Gastrocnemius medialis (tissue), 4 donors: ENCODE measurements around the gene ESRRB. TPM values are rescaled to one million over a fixed set of nuclear protein-coding genes. Genes with fewer than 3 reads are reported as not detected.
A peak's percentile ranks its signal among the peaks of the same experiment; 100 is the strongest.

ENCODE experiments used
- ATAC-seq, 2 donors: fragments of 150-250 bp; one replicate each; pipeline ENCODE4 v1.9.1; 2016
- DNase-seq, 2 donors: peaks; one replicate each; pipeline ENCODE4 v3.0.0-alpha.2; 2019
- H3K27ac ChIP-seq, 4 donors: fragments of 200-600 bp; sonication (generic); 1 replicate in 1 of 4; 2 replicates in 3 of 4; pipeline ENCODE4 v1.5.1; 2016 to 2018; ENCODE audit warnings: mild to moderate bottlenecking in 2 of 4, moderate library complexity in 1 of 4
- H3K27me3 ChIP-seq, 3 donors: fragments of 200-600 bp; sonication (generic) in 2 of 3; 1 replicate in 1 of 3; 2 replicates in 2 of 3; pipeline versions ENCODE4 v1.5.1 to v1.6.0; 2016 to 2019; ENCODE audit warnings: mild to moderate bottlenecking in 1 of 3, moderate library complexity in 1 of 3
- H3K36me3 ChIP-seq, 2 donors: fragments of 200-600 bp; sonication (generic) in 1 of 2; one replicate each; pipeline ENCODE4 v1.5.1; 2017 to 2018
- H3K4me1 ChIP-seq, 2 donors: fragments of 200-600 bp; sonication (generic) in 1 of 2; one replicate each; pipeline ENCODE4 v1.5.1; 2016 to 2017; ENCODE audit warnings: mild to moderate bottlenecking in 2 of 2
- H3K4me3 ChIP-seq, 4 donors: fragments of 200-600 bp; sonication (generic) in 3 of 4; 1 replicate in 1 of 4; 2 replicates in 3 of 4; pipeline ENCODE4 v1.5.1; 2016 to 2019; ENCODE audit warnings: mild to moderate bottlenecking in 2 of 4
- H3K9me3 ChIP-seq, 3 donors: fragments of 200-600 bp; sonication (generic) in 2 of 3; 1 replicate in 1 of 3; 2 replicates in 2 of 3; pipeline ENCODE4 v1.5.1; 2016 to 2019
- POLR2A ChIP-seq, 2 donors: fragments of 450-650 bp; IDR thresholded peaks; one replicate each; pipeline ENCODE4 v1.6.1; 2017; ENCODE audit warnings: antibody characterized with exemption in 2 of 2, mild to moderate bottlenecking in 2 of 2, moderate library complexity in 2 of 2
- in situ Hi-C, 4 donors: fragments of 200-750 bp; cut with MboI; loops; one replicate each; pipeline versions ENCODE4 v1.15.0 to v1.8.0; 2017; ENCODE audit warnings: low sequenced_read_pairs in 4 of 4
- intact Hi-C: fragments of 100-400 bp; cut with DNase I; formaldehyde crosslinking; loops from one replicate; pipeline ENCODE4 v1.15.1; 2023; ENCODE audit warnings: low total_unique reads
- total RNA-seq, 4 donors: library from RNA; depleted of rRNA; stranded (reverse); fragments of >200 nt; gene quantifications; one replicate each; pipeline versions ENCODE4 v1.1.0 to v1.2.3, GENCODE V29; 2016
- TF ChIP-seq, protein P1 (sequence below), 5 experiments: fragments of 450-650 bp in 3 of 5; fragments of 200-600 bp in 2 of 5; sonication (generic) in 2 of 5; IDR thresholded peaks in 4 of 5; conservative IDR thresholded peaks in 1 of 5; 1 replicate in 4 of 5; 2 replicates in 1 of 5; pipeline ENCODE4 v1.5.1; 2016 to 2019; ENCODE audit warnings: antibody characterized with exemption in 5 of 5, mild to moderate bottlenecking in 3 of 5, moderate library complexity in 3 of 5

ESRRB gene
- total RNA-seq, 4 donors from 2014 or later: 1.1 to 9.4 (median 5.3) TPM

DNA sequence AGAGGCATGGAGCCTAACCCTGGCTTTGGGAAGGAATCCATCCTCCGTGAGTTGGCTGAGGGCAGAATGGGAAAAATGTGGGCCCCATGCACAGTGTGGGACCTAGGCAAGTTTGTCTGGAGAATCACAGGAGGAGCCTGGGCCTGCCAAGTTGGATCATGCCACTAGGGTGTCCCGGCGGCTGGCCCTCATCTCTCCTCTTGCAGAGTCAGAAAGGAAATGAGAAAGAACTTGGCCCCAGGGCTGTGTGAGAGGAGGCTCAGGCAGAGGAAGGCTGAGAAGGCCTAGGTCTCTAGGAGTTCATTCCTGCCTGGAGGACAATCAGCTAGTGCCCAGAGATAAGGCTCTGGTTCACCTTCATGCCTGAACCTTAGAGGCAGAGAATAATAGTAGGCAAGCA lies 2.5 kb upstream of the ESRRB start:
- H3K27ac ChIP-seq: no peak overlapping the region
- H3K4me1 ChIP-seq: peaks cover 0 to 9% of the 10 kb centered on the region in 2 donors
- no peaks in the 10 kb centered on the region for H3K9me3 ChIP-seq
- DNase-seq (no peak), ATAC-seq (no peak)
- in situ Hi-C loops (no loop called here), intact Hi-C loops (no loop called here)
- TF ChIP-seq, protein P1, sequence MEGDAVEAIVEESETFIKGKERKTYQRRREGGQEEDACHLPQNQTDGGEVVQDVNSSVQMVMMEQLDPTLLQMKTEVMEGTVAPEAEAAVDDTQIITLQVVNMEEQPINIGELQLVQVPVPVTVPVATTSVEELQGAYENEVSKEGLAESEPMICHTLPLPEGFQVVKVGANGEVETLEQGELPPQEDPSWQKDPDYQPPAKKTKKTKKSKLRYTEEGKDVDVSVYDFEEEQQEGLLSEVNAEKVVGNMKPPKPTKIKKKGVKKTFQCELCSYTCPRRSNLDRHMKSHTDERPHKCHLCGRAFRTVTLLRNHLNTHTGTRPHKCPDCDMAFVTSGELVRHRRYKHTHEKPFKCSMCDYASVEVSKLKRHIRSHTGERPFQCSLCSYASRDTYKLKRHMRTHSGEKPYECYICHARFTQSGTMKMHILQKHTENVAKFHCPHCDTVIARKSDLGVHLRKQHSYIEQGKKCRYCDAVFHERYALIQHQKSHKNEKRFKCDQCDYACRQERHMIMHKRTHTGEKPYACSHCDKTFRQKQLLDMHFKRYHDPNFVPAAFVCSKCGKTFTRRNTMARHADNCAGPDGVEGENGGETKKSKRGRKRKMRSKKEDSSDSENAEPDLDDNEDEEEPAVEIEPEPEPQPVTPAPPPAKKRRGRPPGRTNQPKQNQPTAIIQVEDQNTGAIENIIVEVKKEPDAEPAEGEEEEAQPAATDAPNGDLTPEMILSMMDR (IDR thresholded peaks at IDR 0.05 in 4 of 5, conservative IDR thresholded peaks at IDR 0.05 in 1 of 5): no peak
- TF ChIP-seq POLR2A (IDR thresholded peaks at IDR 0.05): no peak
- peaks cover 8 to 31% (median 17%) of the 10 kb centered on the region in 3 donors for H3K27me3 ChIP-seq
- H3K36me3 ChIP-seq: no peaks in the 10 kb centered on the region
- no peak overlapping the region for H3K4me3 ChIP-seq

DNA sequence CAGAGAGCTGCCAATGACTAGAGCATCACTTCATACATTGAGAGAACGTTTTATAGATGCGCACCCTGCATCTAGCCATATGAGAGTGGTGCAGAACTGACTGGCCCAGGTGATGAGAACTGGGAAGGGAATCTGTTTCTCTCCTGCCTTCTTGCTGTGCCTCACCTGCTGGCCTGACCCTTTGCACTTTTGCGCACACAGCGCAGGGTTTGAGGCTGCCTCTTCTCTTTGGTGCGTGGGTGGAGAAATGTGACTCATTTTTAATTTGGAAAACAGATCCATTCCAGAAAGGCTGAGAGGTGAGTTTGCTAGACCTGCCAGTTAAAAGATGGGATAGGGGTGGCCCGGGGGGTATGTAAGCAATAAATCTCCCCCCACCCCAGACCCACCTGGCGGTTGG lies 453 bp upstream of the ESRRB start:
- H3K4me3 ChIP-seq: no peak overlapping the region
- H3K27me3 ChIP-seq: peaks cover 8 to 31% (median 20%) of the 10 kb centered on the region in 3 donors

DNA sequence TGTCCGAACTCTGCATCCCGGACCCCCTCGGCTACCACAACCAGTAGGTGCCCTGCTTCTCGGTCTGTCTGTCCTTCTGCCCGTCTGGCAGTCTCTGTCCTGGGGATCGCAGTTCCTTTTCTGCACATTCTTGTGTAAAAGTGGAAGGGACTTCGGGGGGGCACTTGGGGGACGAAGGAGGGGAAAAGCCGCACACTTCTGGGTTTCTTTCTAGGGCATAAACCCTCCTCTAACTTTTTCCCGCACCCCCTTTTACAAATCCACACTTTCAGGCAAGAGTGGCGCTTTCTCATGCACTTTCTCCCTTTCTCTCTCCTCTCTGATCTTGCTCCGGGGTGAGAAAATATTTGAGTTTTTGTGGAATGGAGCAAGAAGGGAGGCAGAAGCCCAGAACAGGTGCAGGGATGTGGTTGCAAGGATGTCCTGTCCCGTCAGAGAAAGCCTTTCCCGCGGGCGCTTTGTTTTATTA lies 506 bp downstream of the ESRRB start:
- Histone ChIP-seq H3K9me3 (no peaks in the 10 kb centered on the region), H3K27me3 (peaks cover 8 to 31% (median 20%) of the 10 kb centered on the region in 3 donors), H3K27ac (no peak overlapping the region), H3K4me1 (peaks cover 0 to 9% of the 10 kb centered on the region in 2 donors), H3K4me3 (peak overlapping the region; percentile 9 to 47 (median 36)), H3K36me3 (no peaks in the 10 kb centered on the region)
- DNase-seq (no peak), ATAC-seq (no peak)
- TF ChIP-seq POLR2A (IDR thresholded peaks at IDR 0.05): no peak
- TF ChIP-seq, protein P1 (IDR thresholded peaks at IDR 0.05 in 4 of 5, conservative IDR thresholded peaks at IDR 0.05 in 1 of 5): no peak
- in situ Hi-C loops: loop anchor here in 1 of 4 donors (25.0 kb wide), 1 partner anchor 664 kb away; no protein-coding TSS in a partner anchor
- intact Hi-C loops: no loop called here

More for the DNA sequence above, 453 bp upstream of the ESRRB start:
- ATAC-seq (no peak), DNase-seq (no peak)
- H3K4me1 ChIP-seq: peaks cover 0 to 9% of the 10 kb centered on the region in 2 donors
- TF ChIP-seq, protein P1 (IDR thresholded peaks at IDR 0.05 in 4 of 5, conservative IDR thresholded peaks at IDR 0.05 in 1 of 5): no peak
- TF ChIP-seq POLR2A (IDR thresholded peaks at IDR 0.05): no peak
- intact Hi-C loops: no loop called here
- H3K36me3 ChIP-seq: no peaks in the 10 kb centered on the region
- H3K9me3 ChIP-seq: no peaks in the 10 kb centered on the region
- H3K27ac ChIP-seq: no peak overlapping the region
- in situ Hi-C loops: loop anchor here in 1 of 4 donors (25.0 kb wide), 1 partner anchor 663 kb away; no protein-coding TSS in a partner anchor

DNA sequence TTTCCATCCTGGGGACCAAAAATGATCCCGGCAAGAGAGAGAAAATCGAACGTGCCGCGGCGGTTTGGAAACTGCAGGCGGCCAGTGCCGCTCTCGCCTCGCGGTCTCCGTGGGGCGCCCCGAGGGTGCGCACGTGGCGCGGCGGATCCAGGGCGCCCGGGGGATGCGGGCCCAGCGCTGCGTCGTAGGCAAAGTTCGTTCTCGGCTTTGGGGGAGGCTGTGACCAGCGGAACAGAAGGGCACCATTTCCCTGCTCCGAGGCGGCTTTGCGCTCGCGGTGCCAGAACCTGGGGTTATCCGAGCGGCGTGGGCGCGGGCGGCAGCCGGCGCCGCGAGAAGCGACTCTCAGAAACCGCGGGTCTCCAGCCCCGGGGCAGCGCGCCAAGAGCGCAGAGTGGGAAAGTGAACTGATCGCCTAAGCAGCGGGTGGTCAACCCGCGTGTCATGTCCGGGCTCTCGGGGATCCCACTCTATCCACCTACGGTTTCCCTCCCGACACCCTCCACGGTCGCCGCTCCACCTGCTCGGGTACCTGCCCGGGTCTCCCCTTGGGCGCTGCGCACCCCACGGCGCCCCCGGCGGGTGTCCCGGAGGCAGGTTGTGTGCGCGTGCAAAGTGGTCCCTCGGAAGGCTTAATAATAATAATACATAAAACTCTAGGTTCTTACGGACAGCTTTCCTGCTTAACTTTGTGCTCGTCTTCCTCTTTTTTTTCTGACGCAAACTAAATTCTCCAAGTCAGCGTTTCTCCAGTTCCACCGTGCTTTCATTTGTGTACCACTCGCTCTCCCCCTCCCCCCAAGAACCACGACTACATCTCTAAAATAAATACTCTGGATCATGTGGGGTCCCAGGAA lies 1.2 kb downstream of the ESRRB start:
- no peaks in the 10 kb centered on the region for H3K36me3 ChIP-seq
- ATAC-seq (no peak), DNase-seq (no peak)
- H3K4me3 ChIP-seq: peak overlapping the region in 3 of 4 donors; percentile 32 to 47 (median 41)
- H3K27ac ChIP-seq: no peak overlapping the region
- peaks cover 0 to 9% of the 10 kb centered on the region in 2 donors for H3K4me1 ChIP-seq
- intact Hi-C loops: no loop called here
- H3K9me3 ChIP-seq: no peaks in the 10 kb centered on the region
- in situ Hi-C loops: loop anchor here in 1 of 4 donors (25.0 kb wide), 1 partner anchor 665 kb away; no protein-coding TSS in a partner anchor
- no peak for TF ChIP-seq POLR2A (IDR thresholded peaks at IDR 0.05)
- TF ChIP-seq, protein P1 (IDR thresholded peaks at IDR 0.05 in 4 of 5, conservative IDR thresholded peaks at IDR 0.05 in 1 of 5): no peak
- peaks cover 8 to 28% (median 20%) of the 10 kb centered on the region in 3 donors for H3K27me3 ChIP-seq
